Measurements from ENCODE around the gene AGA. TPM values are rescaled to one million over a fixed set of nuclear protein-coding genes. Genes with fewer than 3 reads are reported as not detected.

The AGA gene
- total and polyA plus RNA-seq, 10 of the 15 experiments (the other 5 are each of a cell fraction or from before 2014, with no cell fraction given) = 17.1 to 37.6 (median 24.5) TPM

GRCh38 chr4:177401658-177402273, 40.5 kb downstream of the AGA start:
- intact Hi-C loops (cut with micrococcal nuclease; ENCODE audit: unreplicated experiment) (no loop called here), in situ Hi-C loops (cut with MboI) (no loop called here)
- Histone ChIP-seq H3K4me3 (no peak overlapping the region), H4K20me1 (ENCODE audit: control insufficient read depth, insufficient read depth) (no peaks in the 10 kb centered on the region), H3K27me3 (replicated peaks in 1 of 2; ENCODE audit: control insufficient read depth in 2 of 2, insufficient read depth in 2 of 2, low read length in 1 of 2) (no peaks in the 10 kb centered on the region), H3K4me1 (ENCODE audit: control insufficient read depth, insufficient read depth, low read length) (no peaks in the 10 kb centered on the region), H3K9me3 (replicated peaks; ENCODE audit: control insufficient read depth, insufficient read depth, low read length) (no peaks in the 10 kb centered on the region), H3K9ac (ENCODE audit: control insufficient read depth, insufficient read depth, low read length) (no peak overlapping the region), H3K79me2 (ENCODE audit: control insufficient read depth, insufficient read depth, low read length) (no peaks in the 10 kb centered on the region), H3K36me3 (ENCODE audit: control insufficient read depth in 2 of 2, insufficient read depth in 2 of 2, low read length in 1 of 2) (no peaks in the 10 kb centered on the region), H2AFZ (ENCODE audit: control insufficient read depth, low read depth, low read length) (no peak overlapping the region), H3K27ac (ENCODE audit: control insufficient read depth, insufficient read depth) (no peak overlapping the region), H3K4me2 (ENCODE audit: control insufficient read depth, insufficient read depth) (no peak overlapping the region)
- WGBS (ENCODE audit: insufficient coverage, insufficient replicate concordance, low lambda C conversion rate, missing lambda C conversion rate) = 62% methylated on average over 5 of the region's 5 CpGs
- ChIA-PET POLR2A (no interaction called here), SMC1A (ENCODE audit: uncharacterized antibody, unreplicated experiment) (no interaction called here), CTCF (no interaction called here), RAD21 (ENCODE audit: unreplicated experiment) (no interaction called here)
- BruUV-seq (replicated peaks) = no TSS peak
- no peak for FAIRE-seq
- no peak for ATAC-seq
- DNase-seq (ENCODE audit: low read depth, low spot score) = no peak
- no peak for TF ChIP-seq ZBED1 (IDR thresholded peaks at IDR 0.05; ENCODE audit: borderline replicate concordance)
- TF ChIP-seq HSF1 (IDR thresholded peaks at IDR 0.05; ENCODE audit: low read depth, low read length) = no peak
- TF ChIP-seq BHLHE40 (IDR thresholded peaks at IDR 0.05; ENCODE audit: borderline replicate concordance in 1 of 2, low read depth in 2 of 2, low read length in 1 of 2) = no peak
- TF ChIP-seq RELA (IDR thresholded peaks at IDR 0.05; ENCODE audit: borderline replicate concordance, partially characterized antibody) = no peak
- no peak for TF ChIP-seq POLR2A (IDR thresholded peaks at IDR 0.05; ENCODE audit: low read depth, low read length)
- TF ChIP-seq EP300 (IDR thresholded peaks at IDR 0.05; ENCODE audit: borderline replicate concordance in 1 of 2, control insufficient read depth in 1 of 2, low read depth in 2 of 2, low read length in 2 of 2) = no peak
- TF ChIP-seq, protein P1, sequence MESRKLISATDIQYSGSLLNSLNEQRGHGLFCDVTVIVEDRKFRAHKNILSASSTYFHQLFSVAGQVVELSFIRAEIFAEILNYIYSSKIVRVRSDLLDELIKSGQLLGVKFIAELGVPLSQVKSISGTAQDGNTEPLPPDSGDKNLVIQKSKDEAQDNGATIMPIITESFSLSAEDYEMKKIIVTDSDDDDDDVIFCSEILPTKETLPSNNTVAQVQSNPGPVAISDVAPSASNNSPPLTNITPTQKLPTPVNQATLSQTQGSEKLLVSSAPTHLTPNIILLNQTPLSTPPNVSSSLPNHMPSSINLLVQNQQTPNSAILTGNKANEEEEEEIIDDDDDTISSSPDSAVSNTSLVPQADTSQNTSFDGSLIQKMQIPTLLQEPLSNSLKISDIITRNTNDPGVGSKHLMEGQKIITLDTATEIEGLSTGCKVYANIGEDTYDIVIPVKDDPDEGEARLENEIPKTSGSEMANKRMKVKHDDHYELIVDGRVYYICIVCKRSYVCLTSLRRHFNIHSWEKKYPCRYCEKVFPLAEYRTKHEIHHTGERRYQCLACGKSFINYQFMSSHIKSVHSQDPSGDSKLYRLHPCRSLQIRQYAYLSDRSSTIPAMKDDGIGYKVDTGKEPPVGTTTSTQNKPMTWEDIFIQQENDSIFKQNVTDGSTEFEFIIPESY (IDR thresholded peaks at IDR 0.05) = no peak
- TF ChIP-seq, protein P2, sequence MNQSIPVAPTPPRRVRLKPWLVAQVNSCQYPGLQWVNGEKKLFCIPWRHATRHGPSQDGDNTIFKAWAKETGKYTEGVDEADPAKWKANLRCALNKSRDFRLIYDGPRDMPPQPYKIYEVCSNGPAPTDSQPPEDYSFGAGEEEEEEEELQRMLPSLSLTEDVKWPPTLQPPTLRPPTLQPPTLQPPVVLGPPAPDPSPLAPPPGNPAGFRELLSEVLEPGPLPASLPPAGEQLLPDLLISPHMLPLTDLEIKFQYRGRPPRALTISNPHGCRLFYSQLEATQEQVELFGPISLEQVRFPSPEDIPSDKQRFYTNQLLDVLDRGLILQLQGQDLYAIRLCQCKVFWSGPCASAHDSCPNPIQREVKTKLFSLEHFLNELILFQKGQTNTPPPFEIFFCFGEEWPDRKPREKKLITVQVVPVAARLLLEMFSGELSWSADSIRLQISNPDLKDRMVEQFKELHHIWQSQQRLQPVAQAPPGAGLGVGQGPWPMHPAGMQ (IDR thresholded peaks at IDR 0.05; ENCODE audit: borderline replicate concordance) = no peak
- TF ChIP-seq KAT2A (conservative IDR thresholded peaks at IDR 0.05; ENCODE audit: control insufficient read depth, low read depth, low read length) = no peak
- TF ChIP-seq, protein P3, sequence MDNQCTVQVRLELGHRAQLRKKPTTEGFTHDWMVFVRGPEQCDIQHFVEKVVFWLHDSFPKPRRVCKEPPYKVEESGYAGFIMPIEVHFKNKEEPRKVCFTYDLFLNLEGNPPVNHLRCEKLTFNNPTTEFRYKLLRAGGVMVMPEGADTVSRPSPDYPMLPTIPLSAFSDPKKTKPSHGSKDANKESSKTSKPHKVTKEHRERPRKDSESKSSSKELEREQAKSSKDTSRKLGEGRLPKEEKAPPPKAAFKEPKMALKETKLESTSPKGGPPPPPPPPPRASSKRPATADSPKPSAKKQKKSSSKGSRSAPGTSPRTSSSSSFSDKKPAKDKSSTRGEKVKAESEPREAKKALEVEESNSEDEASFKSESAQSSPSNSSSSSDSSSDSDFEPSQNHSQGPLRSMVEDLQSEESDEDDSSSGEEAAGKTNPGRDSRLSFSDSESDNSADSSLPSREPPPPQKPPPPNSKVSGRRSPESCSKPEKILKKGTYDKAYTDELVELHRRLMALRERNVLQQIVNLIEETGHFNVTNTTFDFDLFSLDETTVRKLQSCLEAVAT (IDR thresholded peaks at IDR 0.05) = no peak
- TF ChIP-seq PKNOX1 (IDR thresholded peaks at IDR 0.05) = no peak
